HepG2 (cell line): ENCODE results near the gene MED19. TPM values are rescaled to one million over a fixed set of nuclear protein-coding genes. Genes with fewer than 3 reads are reported as not detected.
A peak's percentile ranks its signal among the peaks of the same experiment; 100 is the strongest.

Experiments used
- ATF7-NPFF ChIP-seq: sonication (generic); formaldehyde crosslinking; IDR thresholded peaks from 2 replicates; pipeline ENCODE4 v1.8.1; 2023; ENCODE audit warnings: mild to moderate bottlenecking, low read depth, missing genetic modification reagents, moderate library complexity
- ERF ChIP-seq: IDR thresholded peaks from 2 replicates; pipeline ENCODE4 v1.6.1; 2018; ENCODE audit warnings: missing biosample characterization, missing genetic modification reagents
- JARID2 ChIP-seq: sonication (generic); formaldehyde crosslinking; IDR thresholded peaks from 2 replicates; pipeline ENCODE4 v1.8.1; 2023; ENCODE audit warnings: missing genetic modification reagents, inconsistent platforms; ENCODE audit not compliant: insufficient replicate concordance
- KMT2A ChIP-seq: sonication (generic); formaldehyde crosslinking; IDR thresholded peaks from 2 replicates; pipeline ENCODE4 v1.4.0; 2020; ENCODE audit warnings: missing genetic modification reagents
- NFAT5 ChIP-seq: sonication (generic); formaldehyde crosslinking; IDR thresholded peaks from 2 replicates; pipeline ENCODE4 v1.4.0; 2020; ENCODE audit warnings: missing genetic modification reagents
- PRMT3 ChIP-seq: sonication (generic); formaldehyde crosslinking; IDR thresholded peaks from 2 replicates; pipeline ENCODE4 v1.8.1; 2022; ENCODE audit warnings: low read depth, mild to moderate bottlenecking, moderate library complexity, missing genetic modification reagents, borderline replicate concordance
- SKIL ChIP-seq: sonication (generic); formaldehyde crosslinking; IDR thresholded peaks from 2 replicates; pipeline ENCODE4 v1.8.0; 2022; ENCODE audit warnings: missing genetic modification reagents, mild to moderate bottlenecking, moderate library complexity, borderline replicate concordance
- ZNF292 ChIP-seq: sonication (generic); formaldehyde crosslinking; IDR thresholded peaks from 2 replicates; pipeline ENCODE4 v1.8.1; 2022; ENCODE audit warnings: mild to moderate bottlenecking, low read depth, missing genetic modification reagents, borderline replicate concordance
- ZNF318 ChIP-seq: sonication (generic); formaldehyde crosslinking; IDR thresholded peaks from 2 replicates; pipeline ENCODE4 v1.4.0; 2020; ENCODE audit warnings: mild to moderate bottlenecking, missing genetic modification reagents
- ZNF569 ChIP-seq: sonication (generic); formaldehyde crosslinking; IDR thresholded peaks from 2 replicates; pipeline ENCODE4 v1.5.0; 2020; ENCODE audit warnings: mild to moderate bottlenecking, missing genetic modification reagents, moderate library complexity, borderline replicate concordance
- ZNF589 ChIP-seq: sonication (generic); formaldehyde crosslinking; conservative IDR thresholded peaks from 2 replicates; pipeline ENCODE4 v1.8.0; 2022; ENCODE audit warnings: mild to moderate bottlenecking, moderate library complexity, missing genetic modification reagents
- polyA plus RNA-seq, 8 experiments: library from polyadenylated mRNA; depleted of rRNA in 3 of 8; stranded (reverse) in 7 of 8; unstranded in 1 of 8; fragments of >200 nt; fragmentation: Illumina TruSeq in 4 of 8; extraction: Trizol in 4 of 8; gene quantifications; 2 replicates each; pipeline versions ENCODE4 v1.2.1 to v1.2.3, GENCODE V29; 2011 to 2016; ENCODE audit warnings: low read depth in 4 of 8, missing spikeins in 1 of 8, mixed read lengths in 1 of 8; ENCODE audit not compliant: insufficient read depth in 1 of 8
- total RNA-seq, 5 experiments: library from RNA; depleted of rRNA; stranded (reverse); fragments of >200 nt; fragmentation: Illumina TruSeq; extraction: Trizol; gene quantifications; 2 replicates each; pipeline ENCODE4 v1.2.3, GENCODE V29; 2016; ENCODE audit warnings: low read depth in 1 of 5

Gene MED19
- total and polyA plus RNA-seq, 2 of the 13 experiments (the other 11 are each of a cell fraction or from before 2014, with no cell fraction given): 12.9 to 13.8 TPM

- TF ChIP-seq NFAT5 (CRISPR knock-in tag) (no peak), JARID2 (CRISPR knock-in tag) (no peak), ZNF318 (CRISPR knock-in tag) (no peak), ZNF292 (peak; percentile 81; the same call in 1 of the 2 replicates), ZNF569 (CRISPR knock-in tag) (no peak; the same call in 1 of the 2 replicates), KMT2A (CRISPR knock-in tag) (no peak; the same call in 1 of the 2 replicates), PRMT3 (CRISPR knock-in tag) (peak; percentile 85; the same call in 1 of the 2 replicates), SKIL (CRISPR knock-in tag) (no peak; the same call in 1 of the 2 replicates), ERF (CRISPR knock-in tag) (peak; percentile 86), ATF7-NPFF (CRISPR knock-in tag) (0 out of 2 replicates have a peak, but pooled peaks have one; percentile 75), ZNF589 (peak; percentile 84; the same call in 1 of the 2 replicates)
These were observed 54.6 kb downstream of the MED19 start, which contains the start of gene CLP1 (continued) for GRCh38 chr11:57657194-57658022.
